ENCODE data around the gene FBXO45.
"Not testable (repeated sequence)": the region's sequence is repeated elsewhere in the genome, so short reads cannot be mapped to it uniquely, and the experiment has no call there.

The FBXO45 gene

GRCh38 chr3:196558476-196558875 is 10.0 kb upstream of the FBXO45 start:
- DNase-seq: no peak

DNA sequence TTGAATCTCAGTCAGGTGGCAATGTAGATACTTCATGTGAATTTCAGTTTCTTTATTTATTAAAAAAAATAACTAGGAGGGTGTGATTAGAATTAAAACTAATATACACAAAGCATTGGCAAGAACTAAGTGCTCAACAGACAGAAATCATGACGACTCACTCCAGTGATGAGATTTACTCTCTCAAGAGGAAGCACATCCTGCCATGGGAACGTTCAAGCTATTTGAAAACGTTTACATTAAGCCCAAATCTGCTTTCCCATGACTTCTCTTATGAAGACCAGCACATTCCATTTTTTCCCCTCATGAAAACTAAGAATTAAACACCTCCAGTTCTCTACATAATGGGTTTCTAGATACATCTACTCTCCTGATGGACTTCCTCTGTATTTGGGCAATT is 8.6 kb upstream of the FBXO45 start:
- no peak for DNase-seq

- DNase-seq: no peak
Measured at GRCh38 chr3:196563721-196564225, 4.7 kb upstream of the FBXO45 start.

- no peak for DNase-seq
Measured at GRCh38 chr3:196569003-196569516, 600 bp downstream of the FBXO45 start.

- not testable (repeated sequence) for DNase-seq
Measured at GRCh38 chr3:196570332-196570731, 1.9 kb downstream of the FBXO45 start.

DNA sequence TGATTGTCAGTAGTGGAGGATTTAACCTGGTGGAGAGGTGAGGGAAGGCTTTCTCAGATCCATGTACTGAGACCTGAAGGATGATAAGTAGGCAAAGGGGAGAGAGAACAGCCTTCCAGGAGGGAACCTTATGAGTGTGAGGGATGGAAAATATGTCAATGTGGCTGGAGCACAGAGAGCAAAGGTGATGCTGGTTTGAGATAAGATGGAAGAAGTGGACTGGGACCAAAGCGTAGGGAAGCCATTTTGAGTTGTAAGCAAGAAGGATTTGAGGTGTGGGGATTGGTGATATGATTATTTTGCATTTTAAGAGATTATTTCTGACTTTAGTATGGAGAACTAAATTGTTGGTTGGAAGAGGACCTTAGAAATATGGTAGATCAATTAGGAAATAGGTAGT is 3.9 kb downstream of the FBXO45 start:
- DNase-seq: no peak

- no peak for DNase-seq
Measured at GRCh38 chr3:196585044-196585757, 16.7 kb downstream of the FBXO45 start.

- DNase-seq: no peak
Measured at GRCh38 chr3:196590279-196590678, 21.8 kb downstream of the FBXO45 start.

DNA sequence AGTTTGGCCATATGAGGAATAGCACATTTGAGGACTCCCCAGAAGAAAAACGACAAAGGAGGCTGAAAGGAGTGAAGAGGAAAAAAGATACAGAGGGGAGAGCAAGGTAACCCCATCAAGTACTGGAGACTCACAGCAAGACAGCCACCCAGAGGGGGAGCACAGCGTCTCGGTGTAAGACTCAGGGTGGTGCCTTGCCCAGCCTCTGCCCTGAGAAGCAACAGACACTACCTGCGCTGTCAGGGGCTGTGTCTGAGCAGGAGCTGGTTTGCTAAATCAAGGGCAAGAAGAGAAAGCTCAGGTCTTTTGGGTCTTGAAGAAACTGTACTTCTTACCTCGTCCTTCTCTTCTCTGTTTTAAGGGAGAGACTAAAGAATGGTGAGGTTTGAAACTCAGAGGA is 27.9 kb downstream of the FBXO45 start:
- no peak for DNase-seq

DNA sequence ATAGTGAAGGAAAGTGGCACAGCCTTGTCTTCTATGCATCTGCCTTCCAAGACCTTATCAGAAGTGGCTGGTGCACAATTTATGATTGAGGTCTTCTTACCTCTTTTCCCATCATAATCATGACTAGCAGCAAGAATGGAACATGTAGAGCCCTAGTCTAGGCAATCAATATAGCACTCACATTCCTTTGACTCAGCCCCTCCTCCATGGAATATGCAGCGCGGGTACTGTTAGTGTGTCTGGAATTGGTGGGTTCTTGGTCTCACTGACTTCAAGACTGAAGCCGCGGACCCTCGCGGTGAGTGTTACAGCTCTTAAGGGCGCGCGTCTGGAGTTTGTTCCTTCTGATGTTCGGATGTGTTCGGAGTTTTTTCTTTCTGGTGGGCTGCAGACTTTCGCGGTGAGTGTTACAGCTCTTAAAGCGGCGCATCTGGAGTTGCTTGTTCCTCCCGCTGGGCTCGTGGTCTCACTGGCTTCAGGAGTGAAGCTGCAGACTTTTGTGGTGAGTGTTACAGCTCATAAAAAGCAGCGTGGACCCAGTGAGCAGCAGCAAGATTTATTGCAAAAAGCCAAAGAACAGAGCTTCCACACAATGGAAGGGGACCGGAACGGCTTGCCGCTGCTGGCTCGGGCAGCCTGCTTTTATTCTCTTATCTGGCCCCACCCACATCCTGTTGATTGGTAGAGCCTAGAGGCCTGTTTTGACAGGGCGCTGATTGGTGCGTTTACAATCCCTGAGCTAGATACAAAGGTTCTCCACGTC is 29.7 kb downstream of the FBXO45 start:
- not testable (repeated sequence) for DNase-seq

DNA sequence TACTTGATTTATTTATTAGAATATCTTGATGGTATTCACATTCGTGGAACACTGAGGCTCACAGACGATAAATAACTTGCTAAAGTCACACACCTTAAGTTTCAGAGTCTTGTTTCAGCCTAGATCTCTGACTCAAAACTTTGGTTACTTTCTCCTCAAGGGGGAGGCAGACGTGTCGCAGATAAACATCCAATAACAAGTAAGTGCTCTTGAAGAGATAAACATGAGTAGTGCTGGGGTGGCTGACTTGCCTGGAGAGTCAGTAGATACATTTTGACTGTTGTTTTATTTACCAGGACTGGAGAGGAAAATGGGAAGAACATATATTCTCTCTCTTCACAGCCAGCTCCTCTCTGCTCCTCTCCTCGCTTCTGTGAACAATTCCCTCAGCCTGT is 31.3 kb downstream of the FBXO45 start:
- no peak for DNase-seq

DNA sequence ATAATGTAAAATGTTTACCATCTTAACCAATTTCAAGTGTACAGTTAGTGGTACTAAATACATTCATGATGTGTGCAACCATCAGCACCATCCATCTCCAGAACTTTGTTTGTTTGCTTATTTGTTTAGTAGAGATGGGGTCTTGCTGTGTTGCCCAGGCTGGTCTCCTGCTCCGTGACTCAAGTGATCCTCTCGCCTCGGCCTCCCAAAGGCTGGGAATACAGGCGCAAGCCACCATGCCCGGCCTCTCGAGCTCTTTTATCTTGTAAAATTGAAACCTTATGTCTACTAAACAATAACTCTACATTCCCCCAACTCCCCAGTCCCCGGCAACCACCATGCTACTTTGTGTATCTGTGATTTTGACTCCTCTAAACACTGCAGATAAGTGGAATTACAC is 31.9 kb downstream of the FBXO45 start:
- no peak for DNase-seq

DNA sequence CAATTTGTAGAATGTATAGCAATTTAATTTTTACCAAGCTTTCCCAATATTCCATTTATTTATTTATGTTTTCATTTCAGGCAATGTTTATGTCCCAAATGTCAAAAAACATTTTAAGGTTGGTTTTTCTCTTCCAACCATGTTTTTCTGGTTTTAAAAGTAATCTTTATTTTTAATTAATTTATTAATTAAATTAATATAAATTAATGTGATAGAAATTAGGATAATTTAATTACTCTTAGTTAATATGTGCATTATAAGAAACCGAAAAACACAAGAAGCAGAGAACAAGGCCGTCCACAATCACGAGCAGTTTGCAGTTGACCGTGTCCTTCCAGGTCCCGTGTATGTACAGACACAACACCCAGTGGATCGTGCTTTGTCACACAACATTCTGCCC is 34.2 kb downstream of the FBXO45 start:
- DNase-seq: no peak

- no peak for DNase-seq
Measured at GRCh38 chr3:196603683-196604082, 35.2 kb downstream of the FBXO45 start.

DNA sequence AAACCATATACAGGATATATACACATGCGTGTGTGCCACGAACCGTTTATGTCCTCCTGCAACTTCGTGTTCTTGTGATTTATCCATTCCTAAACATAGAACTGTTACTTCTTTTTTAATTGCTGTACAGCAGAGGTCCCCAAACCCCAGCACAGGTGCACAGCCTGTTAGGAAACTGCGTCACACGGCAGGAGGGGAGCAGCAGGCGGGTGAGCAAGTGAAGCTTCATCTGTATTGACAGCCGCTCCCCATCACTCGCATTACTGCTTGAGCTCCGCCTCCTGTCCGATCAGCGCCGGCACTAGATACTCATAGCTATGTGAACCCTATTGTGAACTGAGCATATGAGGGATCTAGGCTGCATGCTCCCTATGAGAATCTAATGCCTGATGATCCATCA is 36.1 kb downstream of the FBXO45 start:
- peak; percentile 48 for DNase-seq

DNA sequence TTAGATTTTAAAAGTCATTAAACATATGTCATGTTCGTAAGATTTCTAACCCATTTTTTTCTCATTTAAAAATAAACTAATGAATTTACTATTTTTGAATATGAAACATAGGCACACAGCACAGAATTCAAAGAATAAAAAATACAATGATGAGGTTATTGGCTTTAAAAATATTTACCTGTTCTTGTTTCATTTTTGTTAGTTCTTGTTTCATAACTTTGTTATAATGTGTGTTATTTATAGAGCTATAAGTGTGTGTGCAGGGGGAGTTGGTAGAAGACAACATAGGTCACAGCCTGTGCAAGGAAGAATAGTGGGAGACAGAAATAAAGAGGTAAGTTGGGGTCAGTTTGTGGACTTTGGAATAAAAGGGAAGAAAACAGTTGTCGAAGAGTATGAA is 40.2 kb downstream of the FBXO45 start:
- DNase-seq: no peak

GRCh38 chr3:196609343-196609775 is 40.9 kb downstream of the FBXO45 start:
- DNase-seq: peak; percentile 83

DNA sequence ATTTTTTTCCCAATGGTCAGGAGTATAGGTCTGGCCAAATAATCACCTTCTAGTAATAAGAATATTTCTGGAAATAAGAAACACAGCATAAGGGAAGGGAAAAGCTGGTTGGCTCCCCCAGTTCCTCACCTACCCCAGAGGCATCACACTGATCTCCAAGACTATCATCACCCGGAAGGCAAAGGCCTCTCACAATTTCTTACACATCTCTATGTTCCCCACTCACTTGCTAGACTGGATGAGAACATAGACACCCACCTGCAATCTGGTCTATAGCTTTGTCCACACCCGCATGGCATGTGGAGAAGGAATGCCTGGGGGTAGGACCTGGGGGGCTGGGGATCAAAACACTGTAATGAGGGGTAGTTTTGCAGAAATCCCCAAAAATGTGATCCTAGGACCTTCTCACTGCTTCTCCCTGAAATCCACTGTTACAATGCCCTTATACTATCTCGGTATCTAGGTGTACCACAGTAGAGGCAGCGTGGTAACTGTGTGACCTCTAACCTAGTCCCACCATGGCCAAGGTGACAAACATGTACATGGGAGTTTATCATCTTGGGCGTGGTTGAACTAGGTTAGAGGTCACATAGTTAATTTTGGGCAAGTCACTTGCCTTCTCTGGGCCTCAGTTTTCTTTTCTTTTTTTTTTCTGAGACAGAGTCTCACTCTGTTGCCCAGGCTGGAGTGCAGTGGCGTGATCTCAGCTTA is 41.5 kb downstream of the FBXO45 start:
- no peak for DNase-seq

DNA sequence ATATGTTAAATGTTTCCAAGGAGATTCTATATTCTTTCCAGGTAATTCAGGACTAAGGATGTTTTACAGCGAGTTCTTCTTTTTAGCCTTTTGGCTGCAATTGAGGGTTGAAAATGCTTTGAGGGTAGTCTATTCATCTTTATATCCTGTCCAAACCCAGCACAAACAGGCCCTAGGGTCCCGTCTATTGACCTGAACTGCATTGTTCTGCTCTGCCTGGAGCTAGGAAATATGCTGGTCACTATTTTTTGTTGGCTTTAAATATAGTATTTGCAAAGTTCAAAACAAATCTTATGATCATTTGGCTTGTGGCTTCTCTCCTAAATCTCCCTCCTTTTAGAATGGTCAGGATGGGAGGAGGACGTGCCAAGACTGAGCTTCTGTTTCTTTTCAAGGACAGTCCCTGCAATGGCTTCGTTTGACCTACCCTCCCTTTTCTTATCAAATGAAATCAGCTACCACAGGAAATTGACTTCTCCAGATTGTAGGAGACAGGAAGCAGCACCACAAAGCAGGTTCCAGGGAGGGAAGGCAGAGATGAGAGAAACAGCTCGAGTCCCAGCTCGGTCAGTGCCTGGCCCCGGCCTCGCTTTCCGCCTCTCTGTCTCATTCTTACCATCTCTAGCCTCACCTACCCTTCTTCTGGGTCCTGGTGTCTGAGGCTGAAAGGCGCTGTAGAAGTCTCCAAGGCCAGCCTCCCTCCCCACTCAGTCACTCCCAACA is 43.5 kb downstream of the FBXO45 start:
- DNase-seq: no peak

- DNase-seq: not testable (repeated sequence)
Measured at GRCh38 chr3:196615234-196615633, 46.8 kb downstream of the FBXO45 start.

DNA sequence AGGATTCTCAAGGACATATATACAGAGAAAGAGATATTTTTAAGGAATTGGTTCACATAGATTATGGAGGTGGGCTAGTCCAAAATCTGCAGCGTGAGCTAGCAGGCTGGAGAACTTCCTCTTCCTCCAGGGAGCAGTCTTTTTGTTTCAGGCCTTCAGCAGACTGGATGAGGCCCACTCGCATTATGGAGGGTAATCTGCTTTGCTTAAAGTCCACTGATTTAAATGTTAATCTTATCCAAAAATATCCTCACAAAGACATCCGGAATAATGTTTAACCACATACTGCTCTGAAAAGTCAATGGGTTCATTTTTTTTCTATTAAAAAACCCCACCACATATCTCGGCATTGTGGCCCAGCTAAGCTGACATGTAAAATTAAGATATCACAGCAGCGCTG is 48.8 kb downstream of the FBXO45 start:
- no peak for DNase-seq

GRCh38 chr3:196619223-196619622 is 50.8 kb downstream of the FBXO45 start:
- peak; percentile 54 for DNase-seq

- not testable (repeated sequence) for DNase-seq
Measured at GRCh38 chr3:196619627-196620026, 51.2 kb downstream of the FBXO45 start.

Data from DMS153 (cell line).